GM19452 (cell line): ENCODE data around the gene NBEA.
A peak's percentile ranks its signal among the peaks of the same experiment; 100 is the strongest.
"Not testable (repeated sequence)": the region's sequence is repeated elsewhere in the genome, so short reads cannot be mapped to it uniquely, and the experiment has no call there.

ENCODE experiments used
- ATAC-seq: cut with Tn5 transposase; IDR thresholded peaks from one replicate; pipeline ENCODE4 v1.9.1; 2021; ENCODE audit not compliant: unreplicated experiment

Gene NBEA

GRCh38 chr13:35058585-35058984 is 116.5 kb downstream of the NBEA start:
- peak; percentile 78 for ATAC-seq

GRCh38 chr13:35086667-35087066 is 144.6 kb downstream of the NBEA start:
- ATAC-seq: no peak

- ATAC-seq: no peak
Measured at GRCh38 chr13:35092251-35092650, 150.2 kb downstream of the NBEA start.

GRCh38 chr13:35092751-35093150 is 150.7 kb downstream of the NBEA start:
- ATAC-seq: no peak

- ATAC-seq: no peak
Measured at GRCh38 chr13:35093356-35093755, 151.3 kb downstream of the NBEA start.

GRCh38 chr13:35106771-35107170 is 164.7 kb downstream of the NBEA start:
- not testable (repeated sequence) for ATAC-seq

GRCh38 chr13:35107535-35107934 is 165.5 kb downstream of the NBEA start:
- ATAC-seq: no peak

GRCh38 chr13:35113612-35114011 is 171.5 kb downstream of the NBEA start:
- not testable (repeated sequence) for ATAC-seq

- ATAC-seq: no peak
Measured at GRCh38 chr13:35127466-35127865, 185.4 kb downstream of the NBEA start.

GRCh38 chr13:35129500-35129899 is 187.4 kb downstream of the NBEA start:
- ATAC-seq: no peak

GRCh38 chr13:35131471-35131870 is 189.4 kb downstream of the NBEA start:
- ATAC-seq: no peak

GRCh38 chr13:35136585-35136984 is 194.5 kb downstream of the NBEA start:
- ATAC-seq: no peak

- ATAC-seq: no peak
Measured at GRCh38 chr13:35139591-35139990, 197.5 kb downstream of the NBEA start.

- no peak for ATAC-seq
Measured at GRCh38 chr13:35140321-35140720, 198.3 kb downstream of the NBEA start.

- ATAC-seq: no peak
Measured at GRCh38 chr13:35140831-35141230, 198.8 kb downstream of the NBEA start.

GRCh38 chr13:35143123-35143522 is 201.1 kb downstream of the NBEA start:
- no peak for ATAC-seq

GRCh38 chr13:35144166-35144890 is 202.3 kb downstream of the NBEA start:
- ATAC-seq: no peak

GRCh38 chr13:35146686-35147085 is 204.6 kb downstream of the NBEA start:
- ATAC-seq: no peak

GRCh38 chr13:35157143-35157755 is 215.2 kb downstream of the NBEA start:
- ATAC-seq: peak; percentile 65

GRCh38 chr13:35159041-35159440 is 217.0 kb downstream of the NBEA start:
- ATAC-seq: no peak

- ATAC-seq: no peak
Measured at GRCh38 chr13:35160896-35161295, 218.8 kb downstream of the NBEA start.

GRCh38 chr13:35162420-35162819 is 220.3 kb downstream of the NBEA start:
- ATAC-seq: no peak

- ATAC-seq: no peak
Measured at GRCh38 chr13:35163674-35164073, 221.6 kb downstream of the NBEA start.
